MM.1S (cell line): ENCODE data around the gene RBM23.

Source experiments
- CTCF ChIP-seq: fragments of 300-600 bp; sonication (generic); IDR thresholded peaks from 2 replicates; pipeline ENCODE4 v1.5.1; 2016; ENCODE audit warnings: antibody characterized with exemption, low read length, mixed read lengths
- EZH2 ChIP-seq: fragments of 300-600 bp; sonication (generic); optimal IDR thresholded peaks from 2 replicates; pipeline ENCODE3; 2017; ENCODE audit warnings: low read depth, mild to moderate bottlenecking, antibody characterized with exemption, low read length, mixed read lengths

DNA sequence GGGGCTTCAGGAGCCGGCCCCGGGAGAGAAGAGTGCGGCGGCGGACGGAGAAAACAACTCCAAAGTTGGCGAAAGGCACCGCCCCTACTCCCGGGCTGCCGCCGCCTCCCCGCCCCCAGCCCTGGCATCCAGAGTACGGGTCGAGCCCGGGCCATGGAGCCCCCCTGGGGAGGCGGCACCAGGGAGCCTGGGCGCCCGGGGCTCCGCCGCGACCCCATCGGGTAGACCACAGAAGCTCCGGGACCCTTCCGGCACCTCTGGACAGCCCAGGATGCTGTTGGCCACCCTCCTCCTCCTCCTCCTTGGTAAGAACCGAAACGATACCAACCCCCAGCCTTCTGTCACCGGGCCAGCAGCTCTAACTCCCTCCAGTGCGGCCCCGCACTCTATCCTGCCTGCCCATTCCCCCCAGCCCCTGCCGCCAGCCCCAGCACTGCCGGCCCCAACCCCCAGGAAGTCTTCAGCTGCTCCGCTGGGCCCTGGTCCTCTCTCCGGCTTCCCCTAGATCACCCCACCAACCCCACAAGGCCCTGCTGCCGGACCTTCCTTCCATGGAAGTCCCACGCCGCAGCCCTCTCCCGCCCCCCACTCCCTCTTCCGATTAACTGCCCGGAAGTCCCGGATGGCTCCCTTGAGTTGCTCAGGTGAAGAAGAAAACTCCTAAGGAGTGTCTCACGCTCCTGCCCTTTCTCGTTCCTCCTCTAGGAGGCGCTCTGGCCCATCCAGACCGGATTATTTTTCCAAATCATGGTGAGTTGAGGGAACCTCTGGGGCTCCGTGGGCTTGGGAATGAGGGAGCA, 46.7 kb downstream of the RBM23 start:
- TF ChIP-seq CTCF (peak; percentile 73), EZH2 (no peak)
